Progenitor cell of endocrine pancreas (in vitro differentiated cells): ENCODE measurements around the gene PRRG4. TPM values are rescaled to one million over a fixed set of nuclear protein-coding genes. Genes with fewer than 3 reads are reported as not detected.
A peak's percentile ranks its signal among the peaks of the same experiment; 100 is the strongest.

Experiments used
- DNase-seq: peaks from one replicate; pipeline ENCODE4 v3.0.0; 2021; ENCODE audit warnings: low spot score; ENCODE audit not compliant: unreplicated experiment
- H3K27ac Mint-ChIP-seq: 2 replicates; pipeline ENCODE4 v1.8.0; 2021; ENCODE audit warnings: mild to moderate bottlenecking, moderate library complexity, mixed read lengths
- H3K27me3 Mint-ChIP-seq: 2 replicates; pipeline ENCODE4 v1.8.0; 2021; ENCODE audit warnings: mixed read lengths
- H3K36me3 Mint-ChIP-seq: 2 replicates; pipeline ENCODE4 v1.8.0; 2022; ENCODE audit warnings: mixed read lengths; ENCODE audit not compliant: insufficient read depth
- H3K4me1 Mint-ChIP-seq: 2 replicates; pipeline ENCODE4 v1.8.0; 2021; ENCODE audit warnings: low read depth, mixed read lengths
- H3K4me3 Mint-ChIP-seq: 2 replicates; pipeline ENCODE4 v1.8.0; 2021; ENCODE audit warnings: low read depth, mild to moderate bottlenecking, moderate library complexity, mixed read lengths
- H3K9me3 Mint-ChIP-seq: 2 replicates; pipeline ENCODE4 v1.8.0; 2021; ENCODE audit warnings: low read depth, mixed read lengths
- CTCF ChIP-seq: fragments of 200-600 bp; sonication (generic); IDR thresholded peaks from one replicate; pipeline ENCODE4 v1.5.0; 2021; ENCODE audit warnings: antibody characterized with exemption, mild to moderate bottlenecking; ENCODE audit not compliant: unreplicated experiment
- total RNA-seq: library from RNA; stranded (reverse); gene quantifications from 2 replicates; pipeline ENCODE4 v1.2.1, GENCODE V29; 2021

The PRRG4 gene
- total RNA-seq, 1 donor from 2014 or later, result 0.67 TPM

GRCh38 chr11:32851251-32851650 lies 21.5 kb downstream of the PRRG4 start:
- no peak for TF ChIP-seq CTCF
- Mint-ChIP-seq H3K27me3 (peaks cover 5% of the 10 kb centered on the region), H3K9me3 (no peaks in the 10 kb centered on the region), H3K4me1 (no peaks in the 10 kb centered on the region), H3K4me3 (no peak overlapping the region), H3K27ac (no peak overlapping the region), H3K36me3 (no peaks in the 10 kb centered on the region)
- DNase-seq, result no peak

GRCh38 chr11:32852207-32852606 lies 22.5 kb downstream of the PRRG4 start:
- Mint-ChIP-seq H3K4me3 (no peak overlapping the region), H3K9me3 (no peaks in the 10 kb centered on the region), H3K4me1 (no peaks in the 10 kb centered on the region), H3K27me3 (peaks cover 5% of the 10 kb centered on the region), H3K36me3 (no peaks in the 10 kb centered on the region), H3K27ac (no peak overlapping the region)
- no peak for DNase-seq
- no peak for TF ChIP-seq CTCF

GRCh38 chr11:32855601-32856000 lies 25.9 kb downstream of the PRRG4 start:
- Mint-ChIP-seq H3K4me3 (no peak overlapping the region), H3K27ac (no peak overlapping the region), H3K9me3 (no peaks in the 10 kb centered on the region), H3K27me3 (peaks cover 5% of the 10 kb centered on the region), H3K4me1 (no peaks in the 10 kb centered on the region), H3K36me3 (no peaks in the 10 kb centered on the region)
- DNase-seq, result no peak
- no peak for TF ChIP-seq CTCF

GRCh38 chr11:32858731-32859130 lies 29.0 kb downstream of the PRRG4 start:
- H3K4me1 Mint-ChIP-seq, result no peaks in the 10 kb centered on the region
- DNase-seq, result no peak
- H3K9me3 Mint-ChIP-seq, result no peaks in the 10 kb centered on the region
- no peak overlapping the region for H3K4me3 Mint-ChIP-seq
- peak; percentile 23 for TF ChIP-seq CTCF
- no peaks in the 10 kb centered on the region for H3K36me3 Mint-ChIP-seq
- H3K27ac Mint-ChIP-seq, result no peak overlapping the region
- peaks cover 2% of the 10 kb centered on the region for H3K27me3 Mint-ChIP-seq

- H3K4me3 Mint-ChIP-seq, result no peak overlapping the region
- no peak for TF ChIP-seq CTCF
- H3K36me3 Mint-ChIP-seq, result no peaks in the 10 kb centered on the region
- peaks cover 2% of the 10 kb centered on the region for H3K27me3 Mint-ChIP-seq
- H3K4me1 Mint-ChIP-seq, result no peaks in the 10 kb centered on the region
- H3K9me3 Mint-ChIP-seq, result no peaks in the 10 kb centered on the region
- no peak overlapping the region for H3K27ac Mint-ChIP-seq
- DNase-seq, result no peak
These were observed 32.3 kb downstream of the PRRG4 start for GRCh38 chr11:32861850-32862577.
